GM13976 (cell line): ENCODE measurements around the gene KCTD16.

Experiments
- DNase-seq: peaks from one replicate; pipeline ENCODE4 v3.0.0; 2012; ENCODE audit warnings: low spot score
- in situ Hi-C: fragments of 300-500 bp; cut with MboI; formaldehyde crosslinking; loops from one replicate; pipeline ENCODE4 v1.12.0; 2022; ENCODE audit warnings: low sequenced_read_pairs, mixed read lengths, inconsistent platforms; ENCODE audit not compliant: unreplicated experiment
- TF ChIP-seq, protein P1 (sequence below): IDR thresholded peaks from 2 replicates; pipeline ENCODE4 v1.5.1; 2012; ENCODE audit warnings: borderline replicate concordance, mild to moderate bottlenecking; ENCODE audit not compliant: insufficient read depth; ENCODE audit errors: extremely low read depth, missing control alignments, control extremely low read depth

Gene KCTD16

DNA sequence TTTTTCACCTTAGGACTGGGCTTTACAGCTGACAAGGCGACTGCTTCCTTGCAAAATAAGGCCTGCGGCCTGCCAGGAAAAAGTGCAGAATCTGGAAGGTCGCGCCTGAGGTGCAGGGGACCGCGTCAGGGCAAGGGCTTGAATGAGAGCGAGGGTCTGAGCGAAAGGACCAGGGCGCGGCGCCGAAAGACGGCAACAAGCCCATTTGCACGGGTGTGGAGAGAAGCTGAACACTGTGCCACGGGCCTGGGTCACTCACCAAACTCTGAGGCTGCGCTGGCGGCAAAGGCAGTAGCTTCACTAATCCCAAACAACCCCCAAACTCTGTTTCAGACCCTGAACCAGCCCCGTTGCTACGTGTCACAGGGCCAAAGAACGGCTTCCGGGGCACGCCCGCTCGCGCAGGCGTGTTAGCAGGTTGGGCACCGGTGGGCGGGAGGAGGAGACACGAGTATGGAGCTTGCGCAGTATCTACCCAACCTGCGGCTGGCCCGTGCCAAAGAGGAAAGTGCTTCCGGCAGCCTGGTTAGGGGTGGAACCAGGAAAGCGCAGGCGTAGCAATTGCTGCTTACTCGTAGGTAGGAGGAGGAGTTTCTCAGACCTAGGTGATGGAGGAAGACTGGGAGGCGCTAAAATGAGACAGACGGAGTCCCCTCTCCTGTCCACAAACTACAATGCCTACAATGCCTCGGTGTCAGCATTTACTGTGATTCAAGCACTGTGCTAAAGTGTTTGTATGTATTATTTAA is at the start of gene KCTD16, which contains the start of gene YIPF5:
KCTD16 (plus strand) TSS at position 598 of the 749 bp plus-strand sequence.
YIPF5 (minus strand) TSS at position 384 of the 749 bp plus-strand sequence. CDS start 704 bp downstream, outside the sequence.
- TF ChIP-seq, protein P1, sequence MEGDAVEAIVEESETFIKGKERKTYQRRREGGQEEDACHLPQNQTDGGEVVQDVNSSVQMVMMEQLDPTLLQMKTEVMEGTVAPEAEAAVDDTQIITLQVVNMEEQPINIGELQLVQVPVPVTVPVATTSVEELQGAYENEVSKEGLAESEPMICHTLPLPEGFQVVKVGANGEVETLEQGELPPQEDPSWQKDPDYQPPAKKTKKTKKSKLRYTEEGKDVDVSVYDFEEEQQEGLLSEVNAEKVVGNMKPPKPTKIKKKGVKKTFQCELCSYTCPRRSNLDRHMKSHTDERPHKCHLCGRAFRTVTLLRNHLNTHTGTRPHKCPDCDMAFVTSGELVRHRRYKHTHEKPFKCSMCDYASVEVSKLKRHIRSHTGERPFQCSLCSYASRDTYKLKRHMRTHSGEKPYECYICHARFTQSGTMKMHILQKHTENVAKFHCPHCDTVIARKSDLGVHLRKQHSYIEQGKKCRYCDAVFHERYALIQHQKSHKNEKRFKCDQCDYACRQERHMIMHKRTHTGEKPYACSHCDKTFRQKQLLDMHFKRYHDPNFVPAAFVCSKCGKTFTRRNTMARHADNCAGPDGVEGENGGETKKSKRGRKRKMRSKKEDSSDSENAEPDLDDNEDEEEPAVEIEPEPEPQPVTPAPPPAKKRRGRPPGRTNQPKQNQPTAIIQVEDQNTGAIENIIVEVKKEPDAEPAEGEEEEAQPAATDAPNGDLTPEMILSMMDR, result no peak
- in situ Hi-C loops, result no loop called here
- peak; percentile 95 for DNase-seq

DNA sequence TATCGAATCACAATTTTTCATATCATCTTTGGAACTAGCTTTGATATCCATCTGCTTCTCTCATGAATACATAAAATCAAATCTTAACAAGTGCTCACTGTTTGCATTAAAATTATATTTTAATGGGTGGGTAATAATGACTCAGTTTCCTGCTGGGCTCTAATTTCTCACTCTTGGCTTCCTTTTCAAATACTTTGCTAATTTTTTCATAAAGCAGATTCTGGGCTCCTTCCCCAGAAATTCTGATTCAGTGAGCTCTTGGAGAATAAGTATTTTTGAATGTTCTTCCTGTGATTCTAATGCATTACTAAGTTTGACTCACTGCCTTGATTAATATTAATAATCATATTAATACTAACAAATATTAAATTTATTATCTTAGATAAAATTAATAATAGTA is 49.1 kb upstream of the KCTD16 start:
- DNase-seq, result no peak
- TF ChIP-seq, protein P1, result no peak
- in situ Hi-C loops, result no loop called here

DNA sequence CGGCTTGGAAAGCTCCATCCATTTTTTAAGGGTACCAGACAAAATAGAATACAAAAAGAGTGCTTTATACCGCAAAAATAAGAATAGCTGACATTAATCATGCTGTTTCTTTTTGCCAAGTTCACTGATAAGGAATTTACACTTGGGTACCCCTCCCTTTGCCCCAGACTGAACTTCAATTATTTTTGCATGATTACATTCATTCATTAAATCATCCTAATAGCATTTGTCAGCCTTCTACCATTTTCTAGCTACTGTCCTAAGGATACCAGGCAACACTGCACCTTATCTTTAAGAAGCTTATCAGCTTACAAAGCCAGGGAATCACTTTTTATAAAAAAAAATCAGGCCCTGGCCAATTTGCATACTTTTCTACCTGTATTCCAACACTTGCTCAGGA is 48.6 kb upstream of the KCTD16 start:
- in situ Hi-C loops, result no loop called here
- TF ChIP-seq, protein P1, result no peak
- DNase-seq, result no peak

DNA sequence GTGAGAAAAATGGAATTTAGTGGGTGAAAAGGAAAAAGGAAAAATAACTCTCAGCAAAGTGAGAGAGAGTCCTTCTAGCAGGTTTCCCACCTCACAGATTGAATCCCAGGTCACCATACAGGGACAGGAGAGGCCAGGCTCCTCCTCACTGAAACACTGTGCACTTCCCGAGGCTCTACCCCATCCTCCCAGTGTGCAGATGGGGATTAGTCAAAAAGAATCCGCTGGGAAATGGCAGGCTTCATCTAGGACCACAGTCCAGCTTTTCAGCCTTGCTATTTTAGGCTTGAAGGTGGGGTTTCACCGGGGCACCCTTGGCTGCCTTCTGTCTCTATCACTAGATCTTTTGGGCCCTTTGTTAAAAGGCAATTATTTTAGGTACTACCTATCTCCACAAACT is 48.0 kb upstream of the KCTD16 start:
- in situ Hi-C loops, result no loop called here
- TF ChIP-seq, protein P1, result no peak
- DNase-seq, result no peak

DNA sequence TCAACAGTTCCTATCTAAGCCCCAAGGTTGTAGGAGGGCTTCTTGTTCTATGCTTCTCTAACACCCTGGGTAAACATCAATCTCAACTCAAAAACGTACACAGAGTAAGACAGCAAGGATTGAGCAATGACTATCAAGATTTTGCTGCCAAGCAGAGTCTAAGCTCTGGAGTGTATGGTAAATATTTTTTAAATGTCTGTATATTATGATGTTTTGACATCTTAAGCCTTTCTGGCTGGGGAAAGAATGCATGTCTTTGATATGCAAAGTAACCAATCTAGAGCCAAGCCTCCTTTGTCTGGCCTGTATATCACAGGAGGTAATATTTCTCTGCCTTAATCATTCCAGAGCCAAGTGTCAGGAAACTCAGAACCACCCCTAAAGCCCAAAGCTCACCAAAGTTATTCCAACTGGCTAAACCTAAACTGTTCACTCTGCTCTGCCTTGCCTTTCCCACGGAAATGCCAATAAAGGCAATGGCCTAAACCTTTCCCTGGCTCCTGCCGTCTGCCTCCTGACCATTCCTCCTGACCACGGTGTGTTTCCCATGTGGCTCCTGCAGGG is 45.4 kb upstream of the KCTD16 start:
- TF ChIP-seq, protein P1, result no peak
- no peak for DNase-seq
- in situ Hi-C loops, result no loop called here

DNA sequence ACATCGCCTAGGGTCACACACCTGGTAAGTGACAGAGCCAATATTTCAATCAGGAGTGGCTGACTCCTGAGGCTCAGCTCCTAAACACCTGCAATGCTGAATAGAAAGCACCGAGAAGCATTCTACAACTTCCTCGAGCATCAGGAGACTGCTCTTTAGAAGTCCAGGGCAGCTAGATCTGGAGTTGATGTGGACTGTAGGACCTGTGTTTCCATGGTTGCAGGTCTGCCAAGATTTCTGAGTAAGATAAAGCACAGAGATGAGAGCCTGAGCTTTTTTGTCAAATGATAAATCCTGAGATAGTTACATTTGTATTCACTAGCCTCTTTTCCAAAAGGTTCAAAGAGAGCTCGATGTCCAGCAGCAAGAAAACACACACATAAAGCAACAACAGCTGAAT is 44.0 kb upstream of the KCTD16 start:
- DNase-seq, result no peak
- in situ Hi-C loops, result no loop called here
- TF ChIP-seq, protein P1, result no peak
